GM21723 (cell line): ENCODE results near the gene ARSG.
"Not testable (repeated sequence)": the region's sequence is repeated elsewhere in the genome, so short reads cannot be mapped to it uniquely, and the experiment has no call there.

ENCODE experiments used
- ATAC-seq: cut with Tn5 transposase; IDR thresholded peaks from one replicate; pipeline ENCODE4 v1.9.1; 2021; ENCODE audit warnings: mild to moderate bottlenecking, moderate library complexity; ENCODE audit not compliant: unreplicated experiment

ARSG gene

GRCh38 chr17:68391561-68392268, 100.4 kb downstream of the ARSG start:
- no peak for ATAC-seq

- ATAC-seq: no peak
Observed at GRCh38 chr17:68394608-68395331, 103.5 kb downstream of the ARSG start.

GRCh38 chr17:68396226-68397107, 105.2 kb downstream of the ARSG start:
- no peak for ATAC-seq

GRCh38 chr17:68397108-68397536, 105.8 kb downstream of the ARSG start:
- ATAC-seq: no peak

- ATAC-seq: peak; percentile 85
Observed at GRCh38 chr17:68398691-68399637, 107.7 kb downstream of the ARSG start.

GRCh38 chr17:68399638-68400403, 108.5 kb downstream of the ARSG start:
- ATAC-seq: no peak

- no peak for ATAC-seq
Observed at GRCh38 chr17:68400404-68400735, 109.1 kb downstream of the ARSG start.

GRCh38 chr17:68401288-68401687, 110.0 kb downstream of the ARSG start:
- ATAC-seq: no peak

GRCh38 chr17:68403122-68403521, 111.8 kb downstream of the ARSG start:
- ATAC-seq: no peak

GRCh38 chr17:68403837-68404236, 112.5 kb downstream of the ARSG start:
- not testable (repeated sequence) for ATAC-seq

GRCh38 chr17:68407656-68408055, 116.4 kb downstream of the ARSG start:
- not testable (repeated sequence) for ATAC-seq

GRCh38 chr17:68413597-68414560, 122.6 kb downstream of the ARSG start:
- ATAC-seq: peak; percentile 54

- ATAC-seq: not testable (repeated sequence)
Observed at GRCh38 chr17:68414901-68415300, 123.6 kb downstream of the ARSG start.

- ATAC-seq: no peak
Observed at GRCh38 chr17:68417317-68417716, 126.0 kb downstream of the ARSG start.

GRCh38 chr17:68418876-68419275, 127.6 kb downstream of the ARSG start:
- no peak for ATAC-seq

GRCh38 chr17:68420065-68420464, 128.8 kb downstream of the ARSG start:
- no peak for ATAC-seq

- no peak for ATAC-seq
Observed at GRCh38 chr17:68421486-68421885, 130.2 kb downstream of the ARSG start.

GRCh38 chr17:68422821-68423220, 131.5 kb downstream of the ARSG start:
- no peak for ATAC-seq
